Stimulated activated CD8-positive, alpha-beta memory T cell treated with anti-CD3 and anti-CD28 coated beads, Interleukin-2, amount 100 ng/mL, for 48 hours (primary cell): ENCODE data around the gene BRD2.

Experiments
- DNase-seq, 2 donors: peaks; one replicate each; pipeline ENCODE4 v3.0.0-alpha.2; 2020; ENCODE audit warnings: low read depth in 2 of 2

BRD2 gene

GRCh38 chr6:32972353-32973143 is 4.2 kb downstream of the BRD2 start:
- peak in 1 of 2 donors; percentile 39 for DNase-seq

GRCh38 chr6:32973144-32974015 is 5.0 kb downstream of the BRD2 start:
- DNase-seq, result peak in 1 of 2 donors; percentile 48

GRCh38 chr6:32974016-32974333 is 5.6 kb downstream of the BRD2 start:
- no peak for DNase-seq

GRCh38 chr6:32974541-32975308 is 6.3 kb downstream of the BRD2 start:
- no peak for DNase-seq

GRCh38 chr6:32975886-32976285 is 7.5 kb downstream of the BRD2 start:
- DNase-seq, result no peak

- DNase-seq, result no peak
Observed at GRCh38 chr6:32976334-32977069, 8.1 kb downstream of the BRD2 start.

- no peak for DNase-seq
Observed at GRCh38 chr6:32977272-32977952, 9.0 kb downstream of the BRD2 start.

GRCh38 chr6:32977953-32978324 is 9.5 kb downstream of the BRD2 start:
- no peak for DNase-seq

GRCh38 chr6:32979720-32980487 is 11.5 kb downstream of the BRD2 start:
- no peak for DNase-seq

- DNase-seq, result no peak
Observed at GRCh38 chr6:32980488-32981038, 12.2 kb downstream of the BRD2 start.

- DNase-seq, result no peak
Observed at GRCh38 chr6:32982084-32982701, 13.8 kb downstream of the BRD2 start.

GRCh38 chr6:32982702-32983492 is 14.5 kb downstream of the BRD2 start:
- DNase-seq, result no peak

GRCh38 chr6:32983493-32983848 is 15.1 kb downstream of the BRD2 start:
- no peak for DNase-seq

- DNase-seq, result no peak
Observed at GRCh38 chr6:32983964-32984621, 15.7 kb downstream of the BRD2 start.

- peak; percentile 73 to 89 for DNase-seq
Observed at GRCh38 chr6:32984622-32985389, 16.4 kb downstream of the BRD2 start.

GRCh38 chr6:32989368-32989767 is 21.0 kb downstream of the BRD2 start:
- no peak for DNase-seq

- no peak for DNase-seq
Observed at GRCh38 chr6:32991972-32992371, 23.6 kb downstream of the BRD2 start.
